ENCODE results near the gene LRRC14B. TPM values are rescaled to one million over a fixed set of nuclear protein-coding genes. Genes with fewer than 3 reads are reported as not detected.

LRRC14B gene
- total and polyA plus RNA-seq, 2 of the 13 experiments (the other 11 are each of a cell fraction or from before 2014, with no cell fraction given), result not detected

DNA sequence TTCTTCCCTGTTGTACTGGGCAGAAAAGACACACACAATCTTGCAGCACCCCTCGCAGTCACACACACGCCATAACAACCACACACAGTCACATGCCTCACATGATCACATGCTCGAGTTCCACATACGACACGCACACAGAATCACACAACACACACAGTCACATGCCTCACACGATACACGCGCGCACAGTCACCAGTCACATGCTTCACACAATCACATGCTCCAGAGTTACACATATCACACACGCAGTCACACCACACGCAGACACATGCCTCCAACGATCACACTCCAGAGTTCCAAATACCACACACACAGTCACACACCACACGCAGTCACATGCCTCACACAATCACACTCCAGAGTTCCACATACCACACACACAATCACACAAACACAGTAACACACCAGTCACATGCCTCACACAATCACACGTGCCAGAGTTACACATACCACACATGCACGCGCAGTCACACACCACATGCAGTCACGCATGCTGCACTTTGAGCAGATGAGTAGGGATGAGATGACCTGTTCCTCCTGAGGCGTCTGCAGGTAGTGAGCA is 49.0 kb upstream of the LRRC14B start (continued):
- TF ChIP-seq, protein P1, sequence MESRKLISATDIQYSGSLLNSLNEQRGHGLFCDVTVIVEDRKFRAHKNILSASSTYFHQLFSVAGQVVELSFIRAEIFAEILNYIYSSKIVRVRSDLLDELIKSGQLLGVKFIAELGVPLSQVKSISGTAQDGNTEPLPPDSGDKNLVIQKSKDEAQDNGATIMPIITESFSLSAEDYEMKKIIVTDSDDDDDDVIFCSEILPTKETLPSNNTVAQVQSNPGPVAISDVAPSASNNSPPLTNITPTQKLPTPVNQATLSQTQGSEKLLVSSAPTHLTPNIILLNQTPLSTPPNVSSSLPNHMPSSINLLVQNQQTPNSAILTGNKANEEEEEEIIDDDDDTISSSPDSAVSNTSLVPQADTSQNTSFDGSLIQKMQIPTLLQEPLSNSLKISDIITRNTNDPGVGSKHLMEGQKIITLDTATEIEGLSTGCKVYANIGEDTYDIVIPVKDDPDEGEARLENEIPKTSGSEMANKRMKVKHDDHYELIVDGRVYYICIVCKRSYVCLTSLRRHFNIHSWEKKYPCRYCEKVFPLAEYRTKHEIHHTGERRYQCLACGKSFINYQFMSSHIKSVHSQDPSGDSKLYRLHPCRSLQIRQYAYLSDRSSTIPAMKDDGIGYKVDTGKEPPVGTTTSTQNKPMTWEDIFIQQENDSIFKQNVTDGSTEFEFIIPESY (CRISPR knock-in tag; IDR thresholded peaks at IDR 0.05), result no peak
- TF ChIP-seq ZNF792 (CRISPR knock-in tag; IDR thresholded peaks at IDR 0.05) (no peak), RAD51 (IDR thresholded peaks at IDR 0.05; ENCODE audit: borderline replicate concordance) (peak; percentile 16; the same call in 1 of the 2 replicates)

DNA sequence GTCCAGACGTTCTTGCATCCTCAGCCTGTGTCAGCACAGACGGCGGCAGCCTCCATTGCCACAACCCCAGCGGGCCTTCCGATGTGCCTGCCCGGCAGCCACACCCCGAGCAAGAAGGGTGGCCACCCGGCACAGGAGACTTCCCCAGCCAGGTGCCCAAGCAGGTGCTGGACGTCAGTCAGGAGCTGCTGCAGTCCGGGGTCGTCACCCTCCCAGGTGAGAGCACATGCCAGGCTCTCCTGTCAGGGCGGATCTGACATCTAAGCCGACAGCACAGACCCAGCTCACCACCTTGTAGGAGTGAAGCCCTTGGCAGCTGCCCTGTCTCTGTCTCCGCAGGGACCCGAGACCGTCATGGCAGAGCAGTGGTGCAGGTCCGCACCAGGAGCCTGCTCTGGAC is 48.3 kb upstream of the LRRC14B start:
- Histone ChIP-seq H3K79me2 (ENCODE audit: insufficient read depth, low read length) (no peaks in the 10 kb centered on the region), H3K4me3 (replicated peaks in 1 of 3; ENCODE audit: insufficient read depth in 1 of 3, low read depth in 2 of 3, low read length in 3 of 3) (no peak overlapping the region), H3K9me3 (ENCODE audit: low read length) (peaks cover 13% of the 10 kb centered on the region), H3K36me3 (replicated peaks in 1 of 2; ENCODE audit: control insufficient read depth in 1 of 2, insufficient read depth in 2 of 2, low read length in 2 of 2) (no peaks in the 10 kb centered on the region), H3K9ac (ENCODE audit: insufficient read depth, low read depth, low read length) (no peak overlapping the region), H3K27me3 (ENCODE audit: control insufficient read depth in 1 of 2, insufficient read depth in 2 of 2, low read length in 2 of 2) (peaks cover 3 to 45% of the 10 kb centered on the region in 2 experiments; a peak in 3 of 5 replicates), H2AFZ (ENCODE audit: low read length) (no peak overlapping the region), H4K20me1 (ENCODE audit: insufficient read depth, low read length) (no peaks in the 10 kb centered on the region), H3K27ac (ENCODE audit: extremely low read length, insufficient read depth, low read length) (no peak overlapping the region), H3K4me2 (ENCODE audit: low read depth, low read length) (no peak overlapping the region), H3K4me1 (ENCODE audit: insufficient read depth, low read length) (no peaks in the 10 kb centered on the region)
- no peak for FAIRE-seq
- TF ChIP-seq, protein P2, sequence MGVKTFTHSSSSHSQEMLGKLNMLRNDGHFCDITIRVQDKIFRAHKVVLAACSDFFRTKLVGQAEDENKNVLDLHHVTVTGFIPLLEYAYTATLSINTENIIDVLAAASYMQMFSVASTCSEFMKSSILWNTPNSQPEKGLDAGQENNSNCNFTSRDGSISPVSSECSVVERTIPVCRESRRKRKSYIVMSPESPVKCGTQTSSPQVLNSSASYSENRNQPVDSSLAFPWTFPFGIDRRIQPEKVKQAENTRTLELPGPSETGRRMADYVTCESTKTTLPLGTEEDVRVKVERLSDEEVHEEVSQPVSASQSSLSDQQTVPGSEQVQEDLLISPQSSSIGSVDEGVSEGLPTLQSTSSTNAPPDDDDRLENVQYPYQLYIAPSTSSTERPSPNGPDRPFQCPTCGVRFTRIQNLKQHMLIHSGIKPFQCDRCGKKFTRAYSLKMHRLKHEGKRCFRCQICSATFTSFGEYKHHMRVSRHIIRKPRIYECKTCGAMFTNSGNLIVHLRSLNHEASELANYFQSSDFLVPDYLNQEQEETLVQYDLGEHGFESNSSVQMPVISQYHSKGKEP (CRISPR knock-in tag; IDR thresholded peaks at IDR 0.05), result no peak
- TF ChIP-seq FOXP1 (IDR thresholded peaks at IDR 0.05) (no peak), FOXP1 (CRISPR knock-in tag; IDR thresholded peaks at IDR 0.05) (no peak), ZC3H13 (CRISPR knock-in tag; IDR thresholded peaks at IDR 0.05) (no peak), TGIF2 (CRISPR knock-in tag; IDR thresholded peaks at IDR 0.05) (no peak), PAX8 (CRISPR knock-in tag; IDR thresholded peaks at IDR 0.05; ENCODE audit: borderline replicate concordance) (no peak), NFATC3 (CRISPR knock-in tag; IDR thresholded peaks at IDR 0.05) (no peak), ZNF567 (CRISPR knock-in tag; IDR thresholded peaks at IDR 0.05; ENCODE audit: borderline replicate concordance) (no peak), ZNF230 (CRISPR knock-in tag; IDR thresholded peaks at IDR 0.05) (no peak)
- TF ChIP-seq, protein P3, sequence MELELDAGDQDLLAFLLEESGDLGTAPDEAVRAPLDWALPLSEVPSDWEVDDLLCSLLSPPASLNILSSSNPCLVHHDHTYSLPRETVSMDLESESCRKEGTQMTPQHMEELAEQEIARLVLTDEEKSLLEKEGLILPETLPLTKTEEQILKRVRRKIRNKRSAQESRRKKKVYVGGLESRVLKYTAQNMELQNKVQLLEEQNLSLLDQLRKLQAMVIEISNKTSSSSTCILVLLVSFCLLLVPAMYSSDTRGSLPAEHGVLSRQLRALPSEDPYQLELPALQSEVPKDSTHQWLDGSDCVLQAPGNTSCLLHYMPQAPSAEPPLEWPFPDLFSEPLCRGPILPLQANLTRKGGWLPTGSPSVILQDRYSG (CRISPR knock-in tag; IDR thresholded peaks at IDR 0.05), result no peak
- TF ChIP-seq, protein P4, sequence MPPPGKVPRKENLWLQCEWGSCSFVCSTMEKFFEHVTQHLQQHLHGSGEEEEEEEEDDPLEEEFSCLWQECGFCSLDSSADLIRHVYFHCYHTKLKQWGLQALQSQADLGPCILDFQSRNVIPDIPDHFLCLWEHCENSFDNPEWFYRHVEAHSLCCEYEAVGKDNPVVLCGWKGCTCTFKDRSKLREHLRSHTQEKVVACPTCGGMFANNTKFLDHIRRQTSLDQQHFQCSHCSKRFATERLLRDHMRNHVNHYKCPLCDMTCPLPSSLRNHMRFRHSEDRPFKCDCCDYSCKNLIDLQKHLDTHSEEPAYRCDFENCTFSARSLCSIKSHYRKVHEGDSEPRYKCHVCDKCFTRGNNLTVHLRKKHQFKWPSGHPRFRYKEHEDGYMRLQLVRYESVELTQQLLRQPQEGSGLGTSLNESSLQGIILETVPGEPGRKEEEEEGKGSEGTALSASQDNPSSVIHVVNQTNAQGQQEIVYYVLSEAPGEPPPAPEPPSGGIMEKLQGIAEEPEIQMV (CRISPR knock-in tag; IDR thresholded peaks at IDR 0.05; ENCODE audit: low read depth), result no peak
- POLR2A ChIA-PET, result no interaction called here
- CTCF ChIA-PET (ENCODE audit: low intra/inter-chr PET ratio, low total read pairs), result no interaction called here
- intact Hi-C loops (cut with micrococcal nuclease; ENCODE audit: unreplicated experiment), result no loop called here
- ATAC-seq, result 0 out of 3 replicates have a peak, but pooled peaks have one; percentile 16
- in situ Hi-C loops (cut with HindIII; ENCODE audit: extremely low pct_ligation_motif_present, low pct_unique_long_range_greater_than_20kb), result no loop called here
- no peak for DNase-seq (ENCODE audit: low spot score)
- WGBS (ENCODE audit: low lambda C conversion rate), result 0% methylated on average over 6 of the region's 17 CpGs
- no TSS peak for BruUV-seq (replicated peaks)
